H1 (cell line): ENCODE results near the gene MOGAT2. TPM values are rescaled to one million over a fixed set of nuclear protein-coding genes. Genes with fewer than 3 reads are reported as not detected.

Experiments used
- CTCF ChIA-PET: fragments of 300-600 bp; sonication (Branson Sonifier 250); formaldehyde crosslinking; loops from one replicate; lab custom pipeline; 2021; ENCODE audit not compliant: partially characterized antibody; lab: Charles Lee
- POLR2A ChIA-PET: fragments of 300-600 bp; sonication (Branson Sonifier 250); formaldehyde crosslinking; loops from one replicate; lab custom pipeline; 2021; ENCODE audit warnings: inconsistent platforms; ENCODE audit not compliant: partially characterized antibody; lab: Charles Lee
- DNase-seq, 2 experiments: peaks; one replicate each; pipeline versions ENCODE4 v3.0.0 to v3.0.0-alpha.2; 2010 to 2022; ENCODE audit warnings: low spot score in 2 of 2, low read depth in 1 of 2, mixed read lengths in 1 of 2
- FAIRE-seq: peaks from 2 replicates; lab custom pipeline; 2011; peaks lifted over from hg19 to GRCh38; lab: Jason Lieb, UNC
- H2AFZ ChIP-seq: 2 replicates; pipeline ENCODE4 v1.8.1; 2012; ENCODE audit warnings: low read length, inconsistent platforms
- H2AK5ac ChIP-seq: 2 replicates; pipeline ENCODE4 v1.6.1; 2013; ENCODE audit warnings: low read depth, low read length
- H2BK120ac ChIP-seq: replicated peaks from 2 replicates; pipeline ENCODE3; 2013; ENCODE audit warnings: low read depth, low read length, inconsistent platforms
- H2BK12ac ChIP-seq: 2 replicates; pipeline ENCODE4 v1.6.1; 2013; ENCODE audit warnings: low read depth, low read length
- H2BK15ac ChIP-seq: 2 replicates; pipeline ENCODE4 v1.6.1; 2013; ENCODE audit warnings: low read length
- H2BK20ac ChIP-seq: 2 replicates; pipeline ENCODE4 v1.6.1; 2013; ENCODE audit warnings: low read length
- H2BK5ac ChIP-seq: 2 replicates; pipeline ENCODE4 v1.6.1; 2013; ENCODE audit warnings: low read depth, low read length
- H3K14ac ChIP-seq: 2 replicates; pipeline ENCODE4 v1.6.1; 2013; ENCODE audit warnings: inconsistent platforms; ENCODE audit not compliant: insufficient read length
- H3K18ac ChIP-seq: 2 replicates; pipeline ENCODE4 v1.6.1; 2013; ENCODE audit warnings: low read length; ENCODE audit errors: extremely low read depth
- H3K23ac ChIP-seq: 2 replicates; pipeline ENCODE4 v1.6.1; 2013; ENCODE audit warnings: inconsistent platforms; ENCODE audit not compliant: insufficient read length
- H3K23me2 ChIP-seq: 2 replicates; pipeline ENCODE4 v1.6.1; 2013; ENCODE audit warnings: low read depth, low read length
- H3K27ac ChIP-seq: 2 replicates; pipeline ENCODE4 v1.6.1; 2011; ENCODE audit warnings: low read depth, low read length, inconsistent platforms
- H3K27me3 ChIP-seq, 4 experiments: replicated peaks in 1 of 4; 1 replicate in 1 of 4; 2 replicates in 3 of 4; pipeline versions ENCODE4 v1.6.1 to v1.8.1; 2011 to 2013; ENCODE audit warnings: low read length in 3 of 4, mild to moderate bottlenecking in 3 of 4, inconsistent platforms in 2 of 4, mixed read lengths in 2 of 4, moderate library complexity in 1 of 4; ENCODE audit not compliant: control insufficient read depth in 3 of 4, insufficient read depth in 3 of 4; ENCODE audit errors: extremely low read depth in 1 of 4
- H3K36me3 ChIP-seq, 4 experiments: 2 replicates each; pipeline versions ENCODE4 v1.6.1 to v1.8.1; 2011 to 2013; ENCODE audit warnings: mild to moderate bottlenecking in 4 of 4, low read length in 3 of 4, moderate library complexity in 2 of 4, control low read depth in 1 of 4, inconsistent platforms in 1 of 4; ENCODE audit not compliant: insufficient read depth in 4 of 4, control insufficient read depth in 2 of 4
- H3K4ac ChIP-seq: replicated peaks from 2 replicates; pipeline ENCODE3; 2013; ENCODE audit warnings: low read length, low read depth, mixed read lengths, inconsistent platforms; ENCODE audit not compliant: insufficient read length
- H3K4me1 ChIP-seq, 4 experiments: replicated peaks in 1 of 4; 1 replicate in 1 of 4; 2 replicates in 3 of 4; pipeline versions ENCODE4 v1.6.1 to v1.8.1; 2011 to 2013; ENCODE audit warnings: low read length in 3 of 4, inconsistent platforms in 2 of 4, mixed read lengths in 1 of 4; ENCODE audit not compliant: insufficient read depth in 4 of 4, control insufficient read depth in 3 of 4
- H3K4me2 ChIP-seq, 2 experiments: 2 replicates each; pipeline versions ENCODE4 v1.6.1 to v1.8.1; 2011 to 2013; ENCODE audit warnings: low read depth in 2 of 2, low read length in 2 of 2, control low read depth in 1 of 2, inconsistent platforms in 1 of 2, mild to moderate bottlenecking in 1 of 2; ENCODE audit not compliant: insufficient read depth in 1 of 2
- H3K4me3 ChIP-seq, 4 experiments: fragments of 200-600, 300-600 bp in 1 of 4; sonication (generic), shearing (Covaris generic), sonication (Bioruptor Twin) in 1 of 4; 2 replicates each; pipeline versions ENCODE4 v1.5.1 to v1.8.1; 2011 to 2016; ENCODE audit warnings: low read length in 4 of 4, low read depth in 3 of 4, control low read depth in 2 of 4, inconsistent platforms in 2 of 4, mild to moderate bottlenecking in 2 of 4, mixed read lengths in 1 of 4, moderate library complexity in 1 of 4; ENCODE audit not compliant: insufficient read depth in 2 of 4; ENCODE audit errors: extremely low read depth in 1 of 4
- H3K56ac ChIP-seq: replicated peaks from 2 replicates; pipeline ENCODE3; 2013; ENCODE audit warnings: low read depth, mild to moderate bottlenecking, mixed read lengths, low read length, inconsistent platforms; ENCODE audit not compliant: insufficient read length
- H3K79me1 ChIP-seq: 2 replicates; pipeline ENCODE4 v1.6.1; 2013; ENCODE audit warnings: low read depth, low read length, control low read depth
- H3K79me2 ChIP-seq, 2 experiments: 2 replicates each; pipeline versions ENCODE4 v1.6.1 to v1.8.1; 2012 to 2013; ENCODE audit warnings: low read length in 2 of 2, mild to moderate bottlenecking in 2 of 2, inconsistent platforms in 1 of 2; ENCODE audit not compliant: insufficient read depth in 2 of 2, control insufficient read depth in 1 of 2
- H3K9ac ChIP-seq, 4 experiments: replicated peaks in 1 of 4; 1 replicate in 1 of 4; 2 replicates in 3 of 4; pipeline versions ENCODE4 v1.6.1 to v1.8.1; 2011 to 2013; ENCODE audit warnings: low read depth in 3 of 4, low read length in 3 of 4, control low read depth in 2 of 4, mild to moderate bottlenecking in 2 of 4, moderate library complexity in 2 of 4, inconsistent platforms in 1 of 4; ENCODE audit errors: extremely low read depth in 1 of 4
- H3K9me3 ChIP-seq, 2 experiments: 2 replicates each; pipeline versions ENCODE4 v1.6.1 to v1.8.1; 2012 to 2013; ENCODE audit warnings: mild to moderate bottlenecking in 2 of 2, moderate library complexity in 2 of 2, control low read depth in 1 of 2, inconsistent platforms in 1 of 2, low read depth in 1 of 2, low read length in 1 of 2, mixed read lengths in 1 of 2; ENCODE audit not compliant: insufficient read depth in 2 of 2
- H4K20me1 ChIP-seq, 2 experiments: replicated peaks in 1 of 2; 2 replicates each; pipeline versions ENCODE3 to v1.8.1; 2011 to 2013; ENCODE audit warnings: inconsistent platforms in 2 of 2, low read length in 2 of 2, mild to moderate bottlenecking in 1 of 2; ENCODE audit not compliant: insufficient read depth in 2 of 2, control insufficient read depth in 1 of 2
- H4K5ac ChIP-seq: 2 replicates; pipeline ENCODE4 v1.6.1; 2013; ENCODE audit warnings: low read length, low read depth, mixed read lengths, inconsistent platforms; ENCODE audit not compliant: insufficient read length
- H4K8ac ChIP-seq: 2 replicates; pipeline ENCODE4 v1.8.0; 2013; ENCODE audit warnings: mild to moderate bottlenecking, moderate library complexity, low read length, inconsistent platforms; ENCODE audit not compliant: insufficient read depth; ENCODE audit errors: extremely low read depth
- H4K91ac ChIP-seq: replicated peaks from 2 replicates; pipeline ENCODE3; 2013; ENCODE audit warnings: low read length, mixed read lengths, inconsistent platforms; ENCODE audit not compliant: insufficient read length
- HDAC2 ChIP-seq, 2 experiments: fragments of 300-600 bp in 1 of 2; sonication (generic) in 1 of 2; IDR thresholded peaks; 2 replicates each; pipeline ENCODE4 v1.6.1; 2011 to 2012; ENCODE audit warnings: low read depth in 2 of 2, low read length in 2 of 2, mild to moderate bottlenecking in 2 of 2, moderate library complexity in 2 of 2, borderline replicate concordance in 1 of 2, inconsistent platforms in 1 of 2
- RAD21 ChIP-seq, 2 experiments: IDR thresholded peaks in 1 of 2; conservative IDR thresholded peaks in 1 of 2; 2 replicates each; pipeline ENCODE4 v1.6.1; 2011; ENCODE audit warnings: low read depth in 2 of 2, low read length in 2 of 2, improper control_type of control experiment in 1 of 2, inconsistent platforms in 1 of 2, mild to moderate bottlenecking in 1 of 2, moderate library complexity in 1 of 2
- SP2 ChIP-seq: IDR thresholded peaks from 2 replicates; pipeline ENCODE4 v1.6.1; 2012; ENCODE audit warnings: mild to moderate bottlenecking, low read length, inconsistent platforms
- WGBS, 2 experiments: shearing (Covaris generic) in 1 of 2; methylation state at CpG; one replicate each; pipeline versions ENCODE4 v1.1.6 to v1.1.7; 2013 to 2015; ENCODE audit warnings: low lambda C conversion rate in 2 of 2, mixed read lengths in 2 of 2, inconsistent platforms in 1 of 2, low coverage in 1 of 2, missing lambda C conversion rate in 1 of 2; ENCODE audit not compliant: insufficient replicate concordance in 2 of 2, insufficient coverage in 1 of 2, insufficient read length in 1 of 2; ENCODE audit errors: extremely low coverage in 1 of 2, missing lambda C conversion rate in 1 of 2; 5-methylcytosine and 5-hydroxymethylcytosine counted together
- polyA plus RNA-seq, 7 experiments: library from polyadenylated mRNA; depleted of rRNA in 3 of 7; stranded (reverse) in 5 of 7; unstranded in 2 of 7; fragments of >200 nt in 5 of 7; fragments of 200-250 nt in 2 of 7; gene quantifications; 1 replicate in 5 of 7; 2 replicates in 1 of 7; 4 replicates in 1 of 7; pipeline versions ENCODE4 v1.2.1 to v1.2.3, GENCODE V29; 2011 to 2013; ENCODE audit warnings: missing spikeins in 2 of 7, mixed read lengths in 2 of 7
- total RNA-seq: library from RNA; stranded (reverse); fragmentation: NEBNext Ultra II Directional; extraction: Animal tissue kit (Norgen Biotek cat#: 25700); gene quantifications from 2 replicates; pipeline ENCODE4 v1.2.1, GENCODE V29; 2021
- TF ChIP-seq, protein P1 (sequence below): IDR thresholded peaks from 2 replicates; pipeline ENCODE4 v1.6.1; 2011; ENCODE audit warnings: low read depth, mild to moderate bottlenecking, low read length; ENCODE audit not compliant: insufficient read depth
- TF ChIP-seq, protein P2 (sequence below): IDR thresholded peaks from 2 replicates; pipeline ENCODE4 v1.6.1; 2012; ENCODE audit warnings: inconsistent platforms
- TF ChIP-seq, protein P3 (sequence below), 3 experiments: IDR thresholded peaks; 1 replicate in 2 of 3; 2 replicates in 1 of 3; pipeline versions ENCODE4 v1.5.1 to v1.6.1; 2011; ENCODE audit warnings: low read length in 3 of 3, mild to moderate bottlenecking in 3 of 3, inconsistent platforms in 2 of 3, low read depth in 1 of 3, moderate library complexity in 1 of 3; ENCODE audit not compliant: insufficient read depth in 1 of 3; ENCODE audit errors: control extremely low read depth in 1 of 3

Gene MOGAT2
- total and polyA plus RNA-seq, 2 of the 8 experiments (the other 6 are each of a cell fraction or from before 2014, with no cell fraction given) = not detected

DNA sequence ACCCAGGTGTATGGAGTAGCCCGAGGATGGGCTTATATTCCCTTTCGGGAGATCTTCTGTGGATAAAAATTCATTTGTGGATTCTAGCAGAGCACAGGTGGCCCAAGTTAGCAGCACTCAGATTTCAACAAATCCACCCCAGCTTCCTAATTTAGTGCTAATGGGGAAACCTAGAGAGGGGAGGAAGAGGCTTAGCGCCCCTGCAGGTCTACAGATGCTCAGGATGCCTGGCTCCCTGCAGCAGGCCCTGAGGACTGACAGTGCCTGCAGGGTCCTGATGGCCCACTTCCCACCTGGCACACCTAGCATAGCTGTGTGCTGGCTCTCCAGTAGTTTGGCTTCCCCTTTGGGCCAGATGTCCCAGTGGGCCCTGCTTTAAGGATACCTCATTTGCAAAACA, 57.4 kb downstream of the MOGAT2 start:
- H3K27me3 ChIP-seq = peaks cover 0 to 12% (median 7%) of the 10 kb centered on the region in 4 experiments; a peak in 5 of 7 replicates
- no peak overlapping the region for H4K91ac ChIP-seq
- FAIRE-seq = no peak
- H2BK15ac ChIP-seq = 0 out of 2 replicates have a peak overlapping the region, but pooled peaks have one; percentile 31
- H3K36me3 ChIP-seq = no peaks in the 10 kb centered on the region
- no peak overlapping the region for H3K4ac ChIP-seq
- no peak overlapping the region for H3K14ac ChIP-seq
- no peak overlapping the region for H3K27ac ChIP-seq
- TF ChIP-seq, protein P1, sequence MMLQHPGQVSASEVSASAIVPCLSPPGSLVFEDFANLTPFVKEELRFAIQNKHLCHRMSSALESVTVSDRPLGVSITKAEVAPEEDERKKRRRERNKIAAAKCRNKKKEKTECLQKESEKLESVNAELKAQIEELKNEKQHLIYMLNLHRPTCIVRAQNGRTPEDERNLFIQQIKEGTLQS = no peak
- TF ChIP-seq, protein P2, sequence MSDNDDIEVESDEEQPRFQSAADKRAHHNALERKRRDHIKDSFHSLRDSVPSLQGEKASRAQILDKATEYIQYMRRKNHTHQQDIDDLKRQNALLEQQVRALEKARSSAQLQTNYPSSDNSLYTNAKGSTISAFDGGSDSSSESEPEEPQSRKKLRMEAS = no peak
- TF ChIP-seq RAD21 (IDR thresholded peaks at IDR 0.05 in 1 of 2, conservative IDR thresholded peaks at IDR 0.05 in 1 of 2; ENCODE audit: low read depth in 2 of 2, low read length in 2 of 2) = peak; percentile 34 to 54; a peak in 3 of 4 replicates
- no peak for TF ChIP-seq SP2
- TF ChIP-seq HDAC2 (IDR thresholded peaks at IDR 0.05; ENCODE audit: borderline replicate concordance in 1 of 2, low read depth in 2 of 2, low read length in 2 of 2) = peak in 1 of 2 experiments; percentile 42; a peak in 1 of 4 replicates
- TF ChIP-seq, protein P3, sequence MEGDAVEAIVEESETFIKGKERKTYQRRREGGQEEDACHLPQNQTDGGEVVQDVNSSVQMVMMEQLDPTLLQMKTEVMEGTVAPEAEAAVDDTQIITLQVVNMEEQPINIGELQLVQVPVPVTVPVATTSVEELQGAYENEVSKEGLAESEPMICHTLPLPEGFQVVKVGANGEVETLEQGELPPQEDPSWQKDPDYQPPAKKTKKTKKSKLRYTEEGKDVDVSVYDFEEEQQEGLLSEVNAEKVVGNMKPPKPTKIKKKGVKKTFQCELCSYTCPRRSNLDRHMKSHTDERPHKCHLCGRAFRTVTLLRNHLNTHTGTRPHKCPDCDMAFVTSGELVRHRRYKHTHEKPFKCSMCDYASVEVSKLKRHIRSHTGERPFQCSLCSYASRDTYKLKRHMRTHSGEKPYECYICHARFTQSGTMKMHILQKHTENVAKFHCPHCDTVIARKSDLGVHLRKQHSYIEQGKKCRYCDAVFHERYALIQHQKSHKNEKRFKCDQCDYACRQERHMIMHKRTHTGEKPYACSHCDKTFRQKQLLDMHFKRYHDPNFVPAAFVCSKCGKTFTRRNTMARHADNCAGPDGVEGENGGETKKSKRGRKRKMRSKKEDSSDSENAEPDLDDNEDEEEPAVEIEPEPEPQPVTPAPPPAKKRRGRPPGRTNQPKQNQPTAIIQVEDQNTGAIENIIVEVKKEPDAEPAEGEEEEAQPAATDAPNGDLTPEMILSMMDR (IDR thresholded peaks at IDR 0.05; ENCODE audit: control extremely low read depth in 1 of 3, insufficient read depth in 1 of 3, low read depth in 1 of 3, low read length in 3 of 3) = peak; percentile 48 to 55 (median 50)
- ChIA-PET POLR2A (interaction anchor here (0.7 to 1.5 kb wide), 3 partner anchors 10 to 202 kb away, joined by 3 read pairs; no protein-coding TSS in a partner anchor), CTCF (interaction anchor here (0.7 to 3.1 kb wide), 8 partner anchors 13 to 536 kb away, joined by 3 to 10 read pairs (median 6); no protein-coding TSS in a partner anchor)
- no peak overlapping the region for H2BK120ac ChIP-seq
- no peaks in the 10 kb centered on the region for H3K79me2 ChIP-seq
- no peaks in the 10 kb centered on the region for H3K79me1 ChIP-seq
- H4K20me1 ChIP-seq = no peaks in the 10 kb centered on the region
- H2AFZ ChIP-seq = no peak overlapping the region
- no peak for DNase-seq
- no peak overlapping the region; a peak in 2 of 4 replicates for H3K4me2 ChIP-seq
- no peak overlapping the region for H3K56ac ChIP-seq
- WGBS, 2 experiments = 67% methylated on average over 3 of the region's 3 CpGs; no CpG with 5 or more reads in 1 of the 2 experiments
- peaks cover 0 to 8% (median 5%) of the 10 kb centered on the region in 4 experiments; a peak in 5 of 7 replicates for H3K4me1 ChIP-seq
- H2BK5ac ChIP-seq = no peak overlapping the region
- no peak overlapping the region for H3K23ac ChIP-seq
- H4K5ac ChIP-seq = no peak overlapping the region
- H3K4me3 ChIP-seq = no peak overlapping the region
- H3K23me2 ChIP-seq = no peaks in the 10 kb centered on the region
- no peak overlapping the region for H3K9ac ChIP-seq
- no peaks in the 10 kb centered on the region for H3K9me3 ChIP-seq
- no peak overlapping the region for H2BK12ac ChIP-seq
- H2BK20ac ChIP-seq = no peak overlapping the region
- H3K18ac ChIP-seq = no peak overlapping the region
- H2AK5ac ChIP-seq = no peak overlapping the region
- H4K8ac ChIP-seq = no peak overlapping the region
